ENCODE data around the gene PPP2R5C.

Gene PPP2R5C

GRCh38 chr14:101865288-101865687, 103.8 kb downstream of the PPP2R5C start:
- no peak for DNase-seq (ENCODE audit: low spot score)

DNA sequence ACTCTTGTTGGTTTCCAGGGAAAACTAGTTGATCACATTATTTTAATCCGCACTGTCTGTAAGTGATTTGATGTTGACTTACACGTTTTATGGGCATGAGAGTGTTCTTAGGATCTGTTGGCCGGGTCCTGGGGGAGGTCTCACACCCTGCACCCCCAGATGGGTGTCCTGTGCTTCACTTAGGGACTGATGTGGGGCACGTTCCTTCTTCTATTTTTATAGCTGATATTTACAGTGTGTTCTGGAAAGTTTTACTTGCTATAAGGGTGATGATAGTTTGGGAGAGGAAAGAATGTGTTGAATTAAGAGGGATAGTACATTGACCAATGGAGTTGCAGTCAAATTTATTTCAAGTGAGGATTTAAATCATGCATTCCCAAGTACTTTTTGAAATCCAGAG, 106.3 kb downstream of the PPP2R5C start:
- DNase-seq (ENCODE audit: low spot score): no peak

DNA sequence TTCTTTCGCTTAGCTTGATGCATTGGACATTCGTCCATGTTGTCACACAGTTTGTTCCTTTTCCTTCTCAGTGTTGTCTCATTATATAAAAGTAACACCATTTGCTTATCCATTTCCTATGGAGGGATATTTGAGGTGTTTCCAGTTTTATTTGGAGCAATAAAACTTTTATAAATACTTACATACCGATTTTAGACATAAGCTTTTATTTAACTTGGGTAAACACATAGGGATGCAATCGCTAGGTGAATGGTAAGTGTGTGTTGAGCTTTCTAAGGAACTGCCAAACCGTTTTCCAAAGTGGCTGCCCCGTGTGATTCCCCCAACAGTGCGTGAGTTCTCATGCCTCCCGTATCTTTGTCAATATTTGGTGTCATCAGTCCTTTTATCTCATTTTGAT, 107.7 kb downstream of the PPP2R5C start:
- no peak for DNase-seq (ENCODE audit: low spot score)

GRCh38 chr14:101870273-101870939, 108.9 kb downstream of the PPP2R5C start:
- DNase-seq (ENCODE audit: low spot score): no peak

GRCh38 chr14:101872346-101872745, 110.8 kb downstream of the PPP2R5C start:
- DNase-seq (ENCODE audit: low spot score): no peak

GRCh38 chr14:101873076-101873825, 111.7 kb downstream of the PPP2R5C start:
- no peak for DNase-seq (ENCODE audit: low spot score)

GRCh38 chr14:101873991-101874390, 112.5 kb downstream of the PPP2R5C start:
- no peak for DNase-seq (ENCODE audit: low spot score)

- no peak for DNase-seq (ENCODE audit: low spot score)
Measured at GRCh38 chr14:101875041-101875726, 113.7 kb downstream of the PPP2R5C start.

DNA sequence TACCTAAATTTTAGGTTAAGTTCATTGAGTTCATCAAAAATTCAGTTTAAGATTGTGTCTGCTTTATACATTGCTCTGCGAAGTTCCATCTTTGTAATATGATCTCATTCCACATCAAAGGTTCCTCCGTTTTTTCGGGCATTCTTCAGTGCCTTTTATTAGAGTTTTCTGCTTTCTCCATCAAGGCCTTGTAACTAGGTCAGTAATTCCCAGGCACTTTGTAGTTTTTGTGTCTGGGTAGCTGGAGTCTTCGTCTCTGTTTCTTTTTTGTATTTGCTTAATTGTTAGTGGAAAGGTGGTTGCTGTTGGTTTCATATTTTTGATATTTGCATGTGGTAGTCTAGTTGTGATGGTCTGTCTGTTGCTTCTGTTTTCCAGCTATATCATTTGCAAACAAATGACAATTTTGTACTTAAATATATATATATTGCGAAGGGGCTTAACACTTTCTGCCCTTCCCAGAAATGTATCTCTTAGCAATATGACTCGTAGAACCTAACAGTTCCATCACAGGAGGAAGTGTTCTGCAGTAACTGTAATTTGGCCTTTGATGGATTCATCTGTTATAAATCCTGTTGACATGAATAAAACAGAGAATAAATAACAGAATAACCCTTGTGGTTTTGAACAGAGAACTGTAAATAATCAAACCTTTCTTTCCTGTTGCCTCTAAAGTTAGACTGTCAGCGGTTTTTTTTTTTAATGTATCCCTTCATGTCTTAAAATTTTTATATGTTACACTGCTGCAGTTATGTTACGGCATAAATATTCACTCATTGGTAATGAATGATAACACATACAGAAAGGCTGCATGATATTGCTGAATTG, 114.4 kb downstream of the PPP2R5C start:
- DNase-seq (ENCODE audit: low spot score): peak; percentile 18

GRCh38 chr14:101876555-101876938, 115.0 kb downstream of the PPP2R5C start:
- peak; percentile 84 for DNase-seq (ENCODE audit: low spot score)

DNA sequence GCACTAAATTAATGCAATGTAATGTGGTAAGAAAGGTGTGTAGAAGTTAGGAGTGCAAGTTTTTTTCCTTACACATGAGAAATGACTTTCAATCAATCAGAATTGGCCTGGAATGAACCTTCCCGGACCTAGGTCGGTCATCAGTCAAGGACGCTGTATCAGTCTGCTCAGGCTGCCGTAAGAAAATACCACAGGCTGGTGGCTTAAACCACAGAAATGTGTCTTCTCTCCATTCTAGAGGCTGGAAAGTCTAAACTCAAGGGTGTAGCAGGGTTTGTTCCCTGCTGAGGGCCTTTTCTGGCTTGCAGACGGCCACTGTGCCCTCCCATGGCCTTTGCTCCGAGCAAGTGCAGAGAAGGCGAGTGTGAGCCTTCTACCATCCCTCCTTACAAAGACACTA, 116.3 kb downstream of the PPP2R5C start:
- DNase-seq (ENCODE audit: low spot score): no peak

DNA sequence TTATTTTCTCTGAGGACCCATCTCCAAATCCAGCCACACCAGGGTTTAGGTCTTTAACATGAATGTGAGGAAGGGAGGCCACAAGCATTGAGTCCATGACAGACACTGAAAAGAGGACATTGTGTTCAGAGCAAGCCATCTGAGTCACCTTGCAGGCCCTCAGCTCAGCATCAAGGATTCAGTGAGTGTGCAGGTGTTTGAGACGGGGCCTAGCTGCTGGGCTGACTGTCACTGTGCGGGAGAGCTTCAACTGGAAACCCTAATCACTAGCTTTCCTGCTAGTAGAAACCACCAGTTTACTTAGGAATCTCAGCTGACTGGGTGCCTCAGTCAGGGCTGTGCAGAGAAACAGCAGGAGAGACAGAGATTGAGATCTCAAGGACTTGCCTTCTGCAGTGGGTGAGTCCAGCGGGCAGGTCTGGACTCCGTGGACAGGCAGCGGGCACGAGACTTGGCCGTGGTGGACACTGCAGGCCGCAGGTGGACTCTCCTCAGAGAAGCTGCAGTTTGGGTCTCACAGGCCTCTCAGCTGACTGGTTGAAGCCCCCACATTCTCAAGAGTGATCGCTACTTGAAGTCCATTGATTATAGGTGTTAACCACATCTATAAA, 116.8 kb downstream of the PPP2R5C start:
- peak; percentile 35 for DNase-seq (ENCODE audit: low spot score)

DNA sequence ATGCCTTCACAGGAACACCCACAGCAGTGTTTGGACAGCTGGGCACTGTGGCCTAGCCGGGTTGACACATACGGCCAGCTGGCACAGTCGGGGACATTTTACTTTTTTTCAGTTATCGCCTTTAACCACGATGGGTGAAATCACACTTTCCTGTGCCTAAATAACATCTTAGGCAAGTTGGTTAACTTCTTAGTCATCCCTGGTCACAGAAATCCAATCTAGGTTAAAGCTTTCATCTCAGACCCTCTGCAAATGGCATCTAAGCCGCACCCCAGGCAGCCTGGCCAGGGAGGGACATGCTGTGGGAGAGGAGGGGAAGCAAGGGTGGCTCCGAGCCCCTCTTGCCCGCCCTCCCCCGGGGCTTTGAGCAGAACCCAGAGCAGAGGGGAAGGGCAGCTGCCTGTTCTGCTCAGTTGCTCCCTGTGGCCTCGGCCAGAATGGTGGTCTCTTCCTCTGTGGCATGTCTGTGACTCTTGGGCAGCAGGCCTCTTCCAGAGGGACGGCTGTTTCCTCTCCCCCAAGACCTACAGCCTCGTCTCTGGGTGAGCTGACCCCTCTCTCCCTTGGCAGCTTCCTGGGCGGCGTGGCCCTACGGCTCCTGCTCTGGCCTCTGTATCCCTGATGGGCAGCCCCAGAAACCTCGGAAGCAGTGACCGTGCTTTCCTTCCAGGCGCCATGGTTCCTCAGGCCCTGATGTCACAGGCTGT, 117.5 kb downstream of the PPP2R5C start:
- DNase-seq (ENCODE audit: low spot score): peak; percentile 80

- peak; percentile 66 for DNase-seq (ENCODE audit: low spot score)
Measured at GRCh38 chr14:101879529-101880336, 118.2 kb downstream of the PPP2R5C start.

DNA sequence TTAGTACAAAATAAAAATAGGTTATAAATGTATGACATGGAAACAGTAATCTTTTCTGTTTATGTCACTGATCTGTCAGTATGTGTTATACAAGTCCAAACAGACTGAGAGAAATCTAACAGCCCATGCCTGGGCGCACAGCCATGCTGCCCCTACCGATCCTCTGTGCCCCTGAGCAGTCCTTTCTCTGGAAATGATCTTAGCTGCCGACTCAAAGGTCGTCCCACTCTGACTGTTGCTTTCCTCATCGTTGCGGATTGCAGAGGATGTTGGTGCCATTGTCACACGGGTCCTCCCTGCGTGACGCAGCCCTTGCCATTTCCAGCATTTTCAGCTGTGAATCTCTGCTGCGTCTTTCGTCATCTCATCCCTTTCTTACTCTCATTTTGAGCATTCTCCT, 119.9 kb downstream of the PPP2R5C start:
- DNase-seq (ENCODE audit: low spot score): no peak

GRCh38 chr14:101882141-101882935, 120.8 kb downstream of the PPP2R5C start:
- DNase-seq (ENCODE audit: low spot score): no peak

DNA sequence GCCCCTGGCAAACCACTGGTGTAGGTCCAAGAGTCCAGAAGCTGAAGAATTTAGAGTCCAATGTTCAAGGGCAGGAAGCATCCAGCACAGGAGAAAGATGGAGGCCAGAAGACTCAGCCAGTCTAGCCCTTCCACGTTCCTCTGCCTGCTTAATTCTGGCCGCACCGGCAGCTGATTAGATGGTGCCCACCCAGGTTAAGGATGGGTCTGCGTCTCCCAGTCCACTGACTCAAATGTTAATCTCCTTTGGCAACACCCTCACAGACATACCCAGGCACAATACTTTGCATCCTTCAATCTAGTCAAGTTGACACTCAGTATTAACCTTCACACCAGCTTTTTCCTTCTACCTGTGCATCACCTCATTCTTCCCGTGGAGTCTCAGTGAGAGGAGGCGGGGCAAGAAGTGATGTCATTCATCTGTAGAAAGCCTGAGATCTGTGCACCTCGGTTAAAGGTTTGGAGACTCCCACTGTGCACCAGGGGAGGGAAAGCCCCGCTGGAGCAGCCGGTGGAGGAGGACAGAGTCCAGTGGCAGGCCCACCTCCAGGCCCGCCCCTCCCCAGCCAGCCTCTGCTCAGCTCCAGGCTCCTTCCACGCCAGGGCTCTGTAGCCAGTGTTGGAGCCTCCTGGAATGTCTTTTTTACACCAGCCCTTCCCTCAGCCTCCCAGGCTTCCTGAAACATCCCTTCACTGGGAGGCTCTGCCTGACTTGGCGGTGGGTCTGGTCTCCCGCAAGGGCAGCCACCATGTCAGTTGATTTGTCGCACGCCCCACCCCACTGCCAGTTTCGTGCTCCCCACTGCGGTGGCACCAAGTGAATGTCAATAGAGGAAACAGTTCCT, 122.8 kb downstream of the PPP2R5C start:
- DNase-seq (ENCODE audit: low spot score): no peak

- DNase-seq (ENCODE audit: low spot score): no peak
Measured at GRCh38 chr14:101884934-101885576, 123.5 kb downstream of the PPP2R5C start.
